K562 (cell line): Measurements from ENCODE around the gene DCDC2. TPM values are rescaled to one million over a fixed set of nuclear protein-coding genes. Genes with fewer than 3 reads are reported as not detected.

ENCODE experiments used
- ATAC-seq: fragments of 200-7000 bp; cut with Tn5 transposase; 3 replicates; pipeline ENCODE4 v1.9.1; 2020; ENCODE audit warnings: moderate library complexity
- BruUV-seq: library from RNA; stranded (reverse); fragments of 400-500 nt; replicated peaks from 2 replicates; lab custom pipeline; 2021; lab: Mats Ljungman, UMichigan
- CTCF ChIA-PET: fragments of 300-600 bp; formaldehyde crosslinking; extraction: SDS; loops from one replicate; lab custom pipeline; 2021; ENCODE audit warnings: low intra/inter-chr PET ratio; lab: Yijun Ruan, JAX
- POLR2A ChIA-PET: fragments of 300-600, 350-650 bp; sonication (Branson Sonifier 250); formaldehyde crosslinking; extraction: SDS; loops from one replicate; lab custom pipeline; 2021; ENCODE audit warnings: antibody characterized with exemption, inconsistent platforms; lab: Yijun Ruan, JAX
- DNase-seq, 4 experiments: peaks; one replicate each; pipeline versions ENCODE4 v3.0.0 to v3.0.0-alpha.2; 2011 to 2018; ENCODE audit warnings: low spot score in 3 of 4, mixed read lengths in 3 of 4; ENCODE audit errors: extremely low read depth in 1 of 4
- FAIRE-seq: peaks from 2 replicates; lab custom pipeline; 2011; peaks lifted over from hg19 to GRCh38; lab: Jason Lieb, UNC
- H2AFZ ChIP-seq: 2 replicates; pipeline ENCODE4 v1.6.0; 2011; ENCODE audit warnings: low read depth, low read length, control low read depth, inconsistent platforms
- H3K27ac ChIP-seq: fragments of 200-600 bp; 3 replicates; pipeline ENCODE4 v1.8.0; 2011; ENCODE audit warnings: low read depth, mild to moderate bottlenecking, control low read depth, inconsistent platforms, low read length, moderate library complexity, mixed read lengths; ENCODE audit errors: extremely low read depth
- H3K27me3 ChIP-seq, 2 experiments: fragments of 300-600 bp in 1 of 2; 2 replicates in 1 of 2; 3 replicates in 1 of 2; pipeline versions ENCODE4 v1.6.0 to v1.8.0; 2011; ENCODE audit warnings: inconsistent platforms in 2 of 2, low read length in 2 of 2, mild to moderate bottlenecking in 1 of 2, mixed read lengths in 1 of 2, moderate library complexity in 1 of 2; ENCODE audit not compliant: control insufficient read depth in 2 of 2, insufficient read depth in 2 of 2
- H3K36me3 ChIP-seq: fragments of 300-600 bp; 3 replicates; pipeline ENCODE4 v1.8.0; 2011; ENCODE audit warnings: mild to moderate bottlenecking, low read length, inconsistent platforms; ENCODE audit not compliant: control insufficient read depth, insufficient read depth
- H3K4me1 ChIP-seq, 2 experiments: fragments of 200-600 bp in 1 of 2; replicated peaks in 1 of 2; 2 replicates in 1 of 2; 3 replicates in 1 of 2; pipeline versions ENCODE4 v1.5.1 to v1.8.0; 2011; ENCODE audit warnings: inconsistent platforms in 2 of 2, low read length in 2 of 2, mild to moderate bottlenecking in 1 of 2, mixed read lengths in 1 of 2, moderate library complexity in 1 of 2; ENCODE audit not compliant: control insufficient read depth in 2 of 2, insufficient read depth in 2 of 2
- H3K4me2 ChIP-seq: 2 replicates; pipeline ENCODE4 v1.6.1; 2011; ENCODE audit warnings: low read length, control low read depth, inconsistent platforms, mixed read lengths; ENCODE audit not compliant: insufficient read depth
- H3K4me3 ChIP-seq: fragments of 200-600 bp; sonication (generic), shearing (Covaris generic); 2 replicates; pipeline ENCODE4 v1.5.1; 2016; ENCODE audit warnings: control low read depth, inconsistent platforms
- H3K79me2 ChIP-seq: fragments of 200-600 bp; 3 replicates; pipeline ENCODE4 v1.8.0; 2011; ENCODE audit warnings: low read length, inconsistent platforms; ENCODE audit not compliant: control insufficient read depth, insufficient read depth
- H3K9ac ChIP-seq, 2 experiments: 2 replicates each; pipeline versions ENCODE4 v1.6.0 to v1.6.1; 2011; ENCODE audit warnings: low read depth in 2 of 2, low read length in 2 of 2, control low read depth in 1 of 2, inconsistent platforms in 1 of 2, mild to moderate bottlenecking in 1 of 2, mixed read lengths in 1 of 2; ENCODE audit not compliant: insufficient read depth in 1 of 2
- H3K9me1 ChIP-seq: one replicate; pipeline ENCODE4 v1.6.0; 2011; ENCODE audit warnings: inconsistent platforms, mild to moderate bottlenecking, low read length, moderate library complexity; ENCODE audit not compliant: control insufficient read depth, insufficient read depth
- H3K9me3 ChIP-seq: replicated peaks from 2 replicates; pipeline ENCODE4 v1.5.1; 2011; ENCODE audit warnings: low read depth, low read length, inconsistent platforms; ENCODE audit not compliant: control insufficient read depth, insufficient read depth
- H4K20me1 ChIP-seq: replicated peaks from 2 replicates; pipeline ENCODE4 v1.6.1; 2011; ENCODE audit warnings: low read length, inconsistent platforms, mixed read lengths; ENCODE audit not compliant: control insufficient read depth, insufficient read depth
- CHD4 ChIP-seq: fragments of 200-600 bp; sonication (generic); IDR thresholded peaks from 3 replicates; pipeline ENCODE4 v1.6.1; 2012; ENCODE audit warnings: low read depth, mild to moderate bottlenecking, mixed read lengths, low read length, inconsistent platforms; ENCODE audit not compliant: insufficient read depth, insufficient replicate concordance, poor library complexity, severe bottlenecking
- NCOA4 ChIP-seq: fragments of 450-650 bp; IDR thresholded peaks from 2 replicates; pipeline ENCODE4 v1.6.1; 2018; ENCODE audit warnings: mild to moderate bottlenecking; ENCODE audit not compliant: partially characterized antibody
- NFXL1 ChIP-seq: fragments of 450-650 bp; formaldehyde crosslinking; IDR thresholded peaks from 2 replicates; pipeline ENCODE4 v1.4.0; 2021; ENCODE audit warnings: mild to moderate bottlenecking
- NR2F6 ChIP-seq: fragments of 450-650 bp; formaldehyde crosslinking; IDR thresholded peaks from 2 replicates; pipeline ENCODE4 v1.4.0; 2020; ENCODE audit warnings: mild to moderate bottlenecking
- OTX1 ChIP-seq: fragments of 450-650 bp; formaldehyde crosslinking; IDR thresholded peaks from 2 replicates; pipeline ENCODE4 v1.4.0; 2022; ENCODE audit warnings: mild to moderate bottlenecking
- POLR2G ChIP-seq: fragments of 200-400 bp; formaldehyde crosslinking; IDR thresholded peaks from 2 replicates; pipeline ENCODE4 v1.6.1; 2017; ENCODE audit warnings: low read depth, mild to moderate bottlenecking, antibody characterized with exemption, low read length, moderate library complexity
- PTTG1 ChIP-seq: fragments of 450-650 bp; IDR thresholded peaks from 2 replicates; pipeline ENCODE4 v1.6.1; 2016; ENCODE audit warnings: low read depth, mild to moderate bottlenecking, missing genetic modification characterization, missing compliant biosample characterization
- PYGO2 ChIP-seq: fragments of 450-650 bp; IDR thresholded peaks from 2 replicates; pipeline ENCODE4 v1.6.1; 2016; ENCODE audit warnings: mild to moderate bottlenecking, missing genetic modification characterization, moderate library complexity, missing compliant biosample characterization
- RBM39 ChIP-seq: fragments of 200-400 bp; formaldehyde crosslinking; optimal IDR thresholded peaks from 2 replicates; pipeline ENCODE3; 2018; ENCODE audit warnings: low read depth, low read length
- SNIP1 ChIP-seq: fragments of 450-650 bp; IDR thresholded peaks from 2 replicates; pipeline ENCODE4 v1.7.1; 2017; ENCODE audit warnings: low read depth, mild to moderate bottlenecking
- SRSF3 ChIP-seq: fragments of 200-400 bp; formaldehyde crosslinking; IDR thresholded peaks from 2 replicates; pipeline ENCODE4 v1.6.1; 2016; ENCODE audit warnings: mild to moderate bottlenecking, low read length, moderate library complexity; ENCODE audit not compliant: insufficient read depth
- TSHZ1 ChIP-seq: fragments of 250-450 bp; sonication (Bioruptor Pico); IDR thresholded peaks from 2 replicates; pipeline ENCODE4 v1.4.0; 2020; ENCODE audit warnings: mild to moderate bottlenecking, moderate library complexity
- ZNF23 ChIP-seq: fragments of 250-450 bp; sonication (Bioruptor Pico); IDR thresholded peaks from 2 replicates; pipeline ENCODE4 v1.4.0; 2020; ENCODE audit warnings: mild to moderate bottlenecking
- ZNF232 ChIP-seq: sonication (generic); formaldehyde crosslinking; IDR thresholded peaks from 2 replicates; pipeline ENCODE4 v1.8.0; 2022; ENCODE audit warnings: mild to moderate bottlenecking, missing genetic modification reagents
- WGBS: fragments of 100-300 bp; shearing (Covaris generic); methylation state at CpG from one replicate; pipeline ENCODE4 v1.1.6; 2016; ENCODE audit warnings: low coverage, mixed read lengths; ENCODE audit not compliant: insufficient coverage; ENCODE audit errors: missing lambda C conversion rate; 5-methylcytosine and 5-hydroxymethylcytosine counted together
- in situ Hi-C: fragments of 300-500 bp; cut with MboI; formaldehyde crosslinking; loops from 4 replicates; pipeline ENCODE4 v1.15.0; 2018; ENCODE audit warnings: inconsistent platforms, mixed read lengths
- intact Hi-C: fragments of 100-400 bp; cut with micrococcal nuclease; formaldehyde crosslinking; loops from 2 replicates; pipeline ENCODE4 v1.14.2; 2022
- polyA plus RNA-seq, 8 experiments: library from polyadenylated mRNA; depleted of rRNA in 4 of 8; stranded (reverse) in 5 of 8; unstranded in 3 of 8; fragments of >200 nt; fragmentation: Nextera tagmentation in 2 of 8; fragmentation: Illumina TruSeq in 1 of 8; extraction: Ambion mirVana in 2 of 8; extraction: Trizol in 1 of 8; gene quantifications; 2 replicates each; pipeline versions ENCODE4 v1.2.1 to v1.2.3, GENCODE V29; 2011 to 2014; ENCODE audit warnings: inconsistent platforms in 1 of 8, missing spikeins in 1 of 8
- total RNA-seq, 7 experiments: library from RNA; depleted of rRNA in 6 of 7; stranded (reverse); fragments of >200 nt in 6 of 7; fragmentation: Illumina TruSeq in 2 of 7; extraction: Trizol in 2 of 7; gene quantifications; 2 replicates each; pipeline versions ENCODE4 v1.2.1 to v1.2.3, GENCODE V29; 2011 to 2021; ENCODE audit warnings: low replicate concordance in 1 of 7

The DCDC2 gene
- total and polyA plus RNA-seq, 9 of the 15 experiments (the other 6 are each of a cell fraction or from before 2014, with no cell fraction given), result 0.04 TPM; not detected in 8

- H3K27ac ChIP-seq, result no peak overlapping the region
- no peaks in the 10 kb centered on the region for H3K27me3 ChIP-seq
- ChIA-PET CTCF (no interaction called here), POLR2A (no interaction called here)
- FAIRE-seq, result no peak
- no peaks in the 10 kb centered on the region for H3K4me1 ChIP-seq
- H3K79me2 ChIP-seq, result no peaks in the 10 kb centered on the region
- 2% methylated on average over 2 of the region's 2 CpGs for WGBS
- H3K9me3 ChIP-seq, result no peaks in the 10 kb centered on the region
- H3K4me3 ChIP-seq, result no peak overlapping the region
- no peak for ATAC-seq
- DNase-seq, result no peak
- in situ Hi-C loops, result no loop called here
- no peaks in the 10 kb centered on the region for H3K36me3 ChIP-seq
- no peaks in the 10 kb centered on the region for H4K20me1 ChIP-seq
- intact Hi-C loops, result no loop called here
- BruUV-seq, result no TSS peak
- H3K9me1 ChIP-seq, result no peaks in the 10 kb centered on the region
- no peak overlapping the region for H2AFZ ChIP-seq
- H3K9ac ChIP-seq, result no peak overlapping the region
- TF ChIP-seq SRSF3 (no peak), NFXL1 (CRISPR knock-in tag) (no peak), OTX1 (CRISPR knock-in tag) (no peak), POLR2G (no peak), PYGO2 (tag) (no peak), SNIP1 (no peak)
- no peak overlapping the region for H3K4me2 ChIP-seq
These were observed 162.7 kb downstream of the DCDC2 start for GRCh38 chr6:24194978-24195700.

DNA sequence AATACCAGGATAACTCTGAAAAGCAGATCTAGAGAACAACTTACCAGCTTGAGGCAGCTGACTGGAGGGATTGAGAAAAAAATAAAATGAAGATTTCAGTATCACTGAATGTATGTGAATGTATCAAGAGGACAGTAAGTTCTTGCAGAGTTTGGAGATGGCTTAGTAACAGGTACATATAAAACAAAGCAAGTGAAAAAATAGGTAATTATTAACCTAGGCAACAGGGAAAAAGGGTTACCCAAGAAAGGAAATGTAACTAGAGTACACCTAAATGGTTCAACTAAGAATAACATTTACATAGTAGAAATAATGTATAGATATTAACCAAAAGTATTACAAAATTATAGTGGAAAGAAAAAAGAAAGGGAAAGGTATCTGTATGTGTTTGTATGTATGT is 164.5 kb downstream of the DCDC2 start:
- in situ Hi-C loops, result no loop called here
- Histone ChIP-seq H3K79me2 (no peaks in the 10 kb centered on the region), H3K4me3 (no peak overlapping the region), H3K9me3 (no peaks in the 10 kb centered on the region), H2AFZ (no peak overlapping the region), H3K9ac (no peak overlapping the region), H4K20me1 (no peaks in the 10 kb centered on the region), H3K4me2 (no peak overlapping the region), H3K27me3 (no peaks in the 10 kb centered on the region), H3K9me1 (no peaks in the 10 kb centered on the region), H3K36me3 (no peaks in the 10 kb centered on the region), H3K4me1 (no peaks in the 10 kb centered on the region), H3K27ac (no peak overlapping the region)
- DNase-seq (no peak), FAIRE-seq (no peak), ATAC-seq (no peak)
- no TSS peak for BruUV-seq
- POLR2A ChIA-PET, result interaction anchor here (0.6 kb wide), 1 partner anchor 450 kb away, joined by 4 read pairs; no protein-coding TSS in a partner anchor
- CTCF ChIA-PET, result no interaction called here
- intact Hi-C loops, result no loop called here
- TF ChIP-seq NR2F6 (CRISPR knock-in tag) (no peak), NCOA4 (no peak), CHD4 (no peak), RBM39 (no peak), ZNF232 (CRISPR knock-in tag) (no peak), PTTG1 (no peak), ZNF23 (CRISPR knock-in tag) (no peak), TSHZ1 (CRISPR knock-in tag) (no peak)
